ENCODE data around the gene ECPAS. TPM values are rescaled to one million over a fixed set of nuclear protein-coding genes. Genes with fewer than 3 reads are reported as not detected.

ECPAS gene, protein sequence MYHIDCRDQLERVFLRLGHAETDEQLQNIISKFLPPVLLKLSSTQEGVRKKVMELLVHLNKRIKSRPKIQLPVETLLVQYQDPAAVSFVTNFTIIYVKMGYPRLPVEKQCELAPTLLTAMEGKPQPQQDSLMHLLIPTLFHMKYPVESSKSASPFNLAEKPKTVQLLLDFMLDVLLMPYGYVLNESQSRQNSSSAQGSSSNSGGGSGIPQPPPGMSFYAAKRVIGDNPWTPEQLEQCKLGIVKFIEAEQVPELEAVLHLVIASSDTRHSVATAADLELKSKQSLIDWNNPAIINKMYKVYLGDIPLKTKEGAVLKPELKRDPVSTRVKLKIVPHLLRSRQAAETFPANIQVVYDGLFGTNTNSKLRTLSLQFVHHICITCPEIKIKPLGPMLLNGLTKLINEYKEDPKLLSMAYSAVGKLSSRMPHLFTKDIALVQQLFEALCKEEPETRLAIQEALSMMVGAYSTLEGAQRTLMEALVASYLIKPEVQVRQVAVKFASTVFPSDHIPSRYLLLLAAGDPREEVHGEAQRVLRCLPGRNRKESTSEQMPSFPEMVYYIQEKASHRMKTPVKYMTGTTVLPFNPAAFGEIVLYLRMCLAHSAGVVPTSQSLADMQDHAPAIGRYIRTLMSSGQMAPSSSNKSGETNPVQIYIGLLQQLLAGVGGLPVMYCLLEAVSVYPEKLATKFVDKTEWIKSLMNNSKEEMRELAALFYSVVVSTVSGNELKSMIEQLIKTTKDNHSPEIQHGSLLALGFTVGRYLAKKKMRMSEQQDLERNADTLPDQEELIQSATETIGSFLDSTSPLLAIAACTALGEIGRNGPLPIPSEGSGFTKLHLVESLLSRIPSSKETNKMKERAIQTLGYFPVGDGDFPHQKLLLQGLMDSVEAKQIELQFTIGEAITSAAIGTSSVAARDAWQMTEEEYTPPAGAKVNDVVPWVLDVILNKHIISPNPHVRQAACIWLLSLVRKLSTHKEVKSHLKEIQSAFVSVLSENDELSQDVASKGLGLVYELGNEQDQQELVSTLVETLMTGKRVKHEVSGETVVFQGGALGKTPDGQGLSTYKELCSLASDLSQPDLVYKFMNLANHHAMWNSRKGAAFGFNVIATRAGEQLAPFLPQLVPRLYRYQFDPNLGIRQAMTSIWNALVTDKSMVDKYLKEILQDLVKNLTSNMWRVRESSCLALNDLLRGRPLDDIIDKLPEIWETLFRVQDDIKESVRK (N-terminal part only)
- total RNA-seq = 100 to 1,000 TPM in 3 of 4 donors, 10 to 100 TPM in 1; 92.8 to 153 (median 113) TPM

DNA sequence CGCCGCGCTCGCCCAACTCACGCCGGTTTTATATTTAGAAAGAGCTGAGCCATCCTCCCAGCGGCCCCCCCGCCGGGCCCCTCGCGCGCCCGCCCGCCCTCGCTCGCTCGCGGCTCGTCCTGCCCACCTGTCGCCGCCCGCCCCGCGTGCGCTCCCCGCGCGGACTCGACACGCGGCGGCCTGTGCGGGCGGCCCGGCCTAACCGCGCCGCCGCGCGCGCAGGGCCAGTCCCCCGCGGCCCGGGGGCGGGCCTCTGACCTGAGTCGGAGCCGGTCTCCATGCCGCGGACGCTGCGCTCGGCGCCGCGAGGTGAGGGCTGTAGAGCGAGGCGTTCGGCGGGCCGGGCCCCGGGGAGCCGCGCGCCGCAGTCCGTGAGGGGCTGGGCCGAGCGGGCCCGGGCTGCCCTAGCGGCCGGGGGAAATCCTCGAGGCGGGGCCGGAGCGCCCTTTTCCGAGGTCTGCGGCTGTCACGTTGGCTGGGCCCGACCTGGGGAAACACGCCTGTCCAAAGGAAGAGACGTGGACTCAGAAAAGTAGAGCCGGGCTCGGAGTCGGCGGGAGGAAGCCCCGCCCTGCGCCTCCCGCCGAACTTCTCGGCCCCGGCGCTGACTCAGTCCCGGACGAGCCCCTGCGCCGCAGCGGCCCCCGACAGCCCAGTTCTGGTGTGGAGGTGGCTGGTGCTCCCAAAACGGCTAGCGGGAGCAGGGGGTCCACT is at the start of gene ECPAS:
TSS of gene ECPAS (minus strand) at position 526 of the 714 bp plus-strand sequence. CDS start 11,465 bp downstream, outside the sequence.
- peak; percentile 27 for DNase-seq (ENCODE audit: low spot score)
- ATAC-seq (ENCODE audit: low FRiP score) = peak; percentile 88

DNA sequence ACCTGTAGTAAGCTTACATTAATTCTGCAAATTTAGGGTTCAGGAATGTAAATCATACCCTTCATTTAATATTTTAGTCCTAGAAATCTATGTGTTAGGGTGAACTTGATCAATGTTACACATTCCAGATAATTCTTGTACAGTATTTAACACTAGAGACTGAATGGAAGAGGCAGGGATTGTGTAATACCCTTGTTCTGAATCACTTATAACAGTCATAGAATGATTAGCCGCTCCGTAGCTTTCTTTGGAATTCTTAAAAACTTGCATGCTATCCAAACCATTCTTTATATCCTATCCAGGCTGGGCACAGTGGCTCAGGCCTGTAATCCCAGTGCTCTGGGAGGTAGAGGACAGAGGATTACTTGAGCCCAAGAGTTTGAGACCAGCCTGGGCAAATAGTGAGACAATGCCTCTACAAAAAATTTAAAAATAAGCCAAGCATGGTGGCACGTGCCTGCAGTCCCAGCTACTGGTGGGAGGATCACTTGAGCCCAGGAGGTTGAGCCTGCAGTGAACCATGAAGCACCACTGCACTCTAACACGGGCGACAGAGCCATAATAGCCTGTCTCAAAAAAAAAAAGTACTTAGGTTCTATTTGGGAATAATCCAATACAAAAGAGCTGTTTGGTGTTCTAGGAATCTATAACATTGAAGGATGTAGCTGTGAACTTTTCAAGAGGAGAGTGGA is 49.1 kb upstream of the ECPAS start:
- DNase-seq (ENCODE audit: low spot score) (no peak), ATAC-seq (ENCODE audit: low FRiP score) (no peak)
- TF ChIP-seq, protein P1, sequence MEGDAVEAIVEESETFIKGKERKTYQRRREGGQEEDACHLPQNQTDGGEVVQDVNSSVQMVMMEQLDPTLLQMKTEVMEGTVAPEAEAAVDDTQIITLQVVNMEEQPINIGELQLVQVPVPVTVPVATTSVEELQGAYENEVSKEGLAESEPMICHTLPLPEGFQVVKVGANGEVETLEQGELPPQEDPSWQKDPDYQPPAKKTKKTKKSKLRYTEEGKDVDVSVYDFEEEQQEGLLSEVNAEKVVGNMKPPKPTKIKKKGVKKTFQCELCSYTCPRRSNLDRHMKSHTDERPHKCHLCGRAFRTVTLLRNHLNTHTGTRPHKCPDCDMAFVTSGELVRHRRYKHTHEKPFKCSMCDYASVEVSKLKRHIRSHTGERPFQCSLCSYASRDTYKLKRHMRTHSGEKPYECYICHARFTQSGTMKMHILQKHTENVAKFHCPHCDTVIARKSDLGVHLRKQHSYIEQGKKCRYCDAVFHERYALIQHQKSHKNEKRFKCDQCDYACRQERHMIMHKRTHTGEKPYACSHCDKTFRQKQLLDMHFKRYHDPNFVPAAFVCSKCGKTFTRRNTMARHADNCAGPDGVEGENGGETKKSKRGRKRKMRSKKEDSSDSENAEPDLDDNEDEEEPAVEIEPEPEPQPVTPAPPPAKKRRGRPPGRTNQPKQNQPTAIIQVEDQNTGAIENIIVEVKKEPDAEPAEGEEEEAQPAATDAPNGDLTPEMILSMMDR (IDR thresholded peaks at IDR 0.05) = no peak

More for the DNA sequence above, at the start of gene ECPAS:
- TF ChIP-seq, protein P1 (IDR thresholded peaks at IDR 0.05) = no peak

DNA sequence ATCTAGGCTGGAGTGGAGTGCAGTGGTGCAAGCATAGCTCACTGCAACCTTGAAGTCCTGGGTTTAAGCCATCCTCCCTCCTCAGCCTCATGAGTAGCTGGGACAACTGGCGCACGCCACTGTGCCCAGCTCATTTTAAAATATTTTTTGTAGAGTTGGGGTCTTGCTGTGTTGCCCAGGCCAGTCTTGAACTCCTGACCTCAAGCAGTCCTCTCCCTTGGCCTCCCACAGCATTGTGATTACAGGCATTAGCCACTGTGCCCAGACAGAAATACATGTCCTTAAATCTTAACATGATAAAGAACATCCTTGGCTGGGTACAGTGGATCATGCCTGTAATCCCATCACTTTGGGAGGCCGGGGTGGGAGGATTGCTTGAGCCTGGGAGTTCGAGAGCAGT is 47.5 kb upstream of the ECPAS start:
- DNase-seq (ENCODE audit: low spot score) (no peak), ATAC-seq (ENCODE audit: low FRiP score) (no peak)
- TF ChIP-seq, protein P1 (IDR thresholded peaks at IDR 0.05) = no peak

DNA sequence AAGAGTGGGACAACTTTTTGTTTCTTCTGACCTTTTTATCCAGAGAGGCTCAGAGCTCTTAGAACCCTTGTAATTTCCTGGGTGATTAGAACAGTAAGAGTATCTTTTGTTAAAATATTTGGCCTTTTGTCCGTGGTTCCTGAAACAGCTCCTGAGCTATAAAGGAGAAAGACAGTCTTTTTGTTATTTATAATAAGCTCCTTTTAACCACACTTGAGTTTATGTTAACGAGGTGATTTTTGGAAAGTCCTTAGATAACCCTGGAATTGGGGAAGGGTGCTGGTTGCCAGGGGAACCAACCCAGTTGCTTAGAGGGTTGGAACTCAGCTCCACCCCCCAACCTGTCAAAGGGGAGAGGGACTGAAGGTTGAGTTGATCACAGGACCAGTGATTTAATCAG is 45.6 kb upstream of the ECPAS start:
- ATAC-seq (ENCODE audit: low FRiP score) (no peak), DNase-seq (ENCODE audit: low spot score) (no peak)
- TF ChIP-seq, protein P1 (IDR thresholded peaks at IDR 0.05) = no peak

DNA sequence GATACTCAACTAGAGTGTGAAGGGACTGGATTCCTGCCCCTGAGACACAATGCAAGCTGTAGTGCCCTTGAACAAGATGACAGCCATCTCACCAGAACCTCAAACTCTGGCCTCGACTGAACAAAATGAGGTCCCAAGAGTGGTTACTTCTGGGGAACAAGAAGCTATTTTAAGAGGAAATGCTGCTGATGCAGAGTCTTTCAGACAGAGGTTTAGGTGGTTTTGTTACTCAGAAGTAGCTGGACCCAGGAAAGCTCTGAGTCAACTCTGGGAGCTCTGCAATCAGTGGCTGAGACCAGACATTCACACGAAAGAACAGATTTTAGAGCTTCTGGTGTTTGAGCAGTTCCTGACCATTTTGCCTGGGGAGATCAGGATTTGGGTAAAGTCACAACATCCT is 43.2 kb upstream of the ECPAS start:
- TF ChIP-seq, protein P1 (IDR thresholded peaks at IDR 0.05) = no peak
- ATAC-seq (ENCODE audit: low FRiP score) (no peak), DNase-seq (ENCODE audit: low spot score) (no peak)
